ENCODE measurements around the gene CLHC1. TPM values are rescaled to one million over a fixed set of nuclear protein-coding genes. Genes with fewer than 3 reads are reported as not detected.

Gene CLHC1
- total RNA-seq, 1 donor from 2014 or later, result 24.6 TPM

DNA sequence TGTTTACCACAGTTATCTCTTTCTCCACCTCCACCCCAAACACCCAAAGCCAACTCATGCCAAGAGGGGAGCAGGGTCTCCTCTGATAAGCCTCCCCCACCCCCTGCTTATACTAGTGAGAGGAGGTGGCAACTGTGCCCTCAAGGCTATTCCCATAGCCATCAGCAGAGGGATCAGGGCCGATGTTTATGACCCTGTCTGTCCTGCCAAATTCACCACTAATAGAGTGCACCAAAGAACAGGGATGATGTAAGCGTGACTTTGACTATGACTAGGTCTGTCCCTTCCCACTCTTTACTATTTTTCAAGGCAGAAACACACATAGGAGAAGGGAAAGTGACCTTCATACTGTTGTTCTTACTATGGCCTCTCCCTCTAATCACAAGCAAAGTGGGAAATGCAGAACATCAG, 74.6 kb downstream of the CLHC1 start:
- no peak for DNase-seq (ENCODE audit: low spot score)
- no peak overlapping the region for H2AFZ ChIP-seq (replicated peaks)
- peaks cover 56% of the 10 kb centered on the region for H3K4me1 ChIP-seq

DNA sequence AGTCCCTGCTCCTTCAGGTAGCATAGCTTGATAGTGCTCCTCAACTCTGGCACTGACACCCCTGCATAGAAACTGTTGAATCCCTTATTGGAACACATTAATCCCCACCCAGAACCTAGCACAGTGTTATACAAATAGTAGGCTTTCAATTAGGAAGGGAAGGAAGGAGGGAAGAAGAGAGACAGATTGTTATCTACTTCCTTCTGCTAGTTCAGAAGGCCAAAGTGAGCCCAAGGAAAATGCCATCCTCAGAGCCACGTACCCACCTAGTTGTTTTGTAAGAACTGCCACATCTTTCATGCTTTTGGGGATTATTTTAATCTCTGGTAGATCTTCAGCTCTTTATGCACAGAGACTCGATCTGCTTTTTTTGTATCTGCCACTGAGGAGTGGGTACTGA, 75.1 kb downstream of the CLHC1 start:
- Histone ChIP-seq H3K27ac (no peak overlapping the region), H3K4me3 (no peak overlapping the region), H3K9ac (no peak overlapping the region), H3K79me2 (ENCODE audit: low read depth) (no peaks in the 10 kb centered on the region), H3K4me1 (peaks cover 51% of the 10 kb centered on the region), H3K9me3 (ENCODE audit: low read depth) (no peaks in the 10 kb centered on the region), H3F3A (ENCODE audit: low read depth) (peaks cover 13% of the 10 kb centered on the region), H3K4me2 (peak overlapping the region; percentile 37), H3K27me3 (no peaks in the 10 kb centered on the region), H3K36me3 (no peaks in the 10 kb centered on the region), H2AFZ (replicated peaks) (no peak overlapping the region), H4K20me1 (ENCODE audit: low read depth) (no peaks in the 10 kb centered on the region)
- TF ChIP-seq EZH2 (IDR thresholded peaks at IDR 0.05) (no peak), EZH2phosphoT487 (IDR thresholded peaks at IDR 0.05) (no peak)
- TF ChIP-seq, protein P1, sequence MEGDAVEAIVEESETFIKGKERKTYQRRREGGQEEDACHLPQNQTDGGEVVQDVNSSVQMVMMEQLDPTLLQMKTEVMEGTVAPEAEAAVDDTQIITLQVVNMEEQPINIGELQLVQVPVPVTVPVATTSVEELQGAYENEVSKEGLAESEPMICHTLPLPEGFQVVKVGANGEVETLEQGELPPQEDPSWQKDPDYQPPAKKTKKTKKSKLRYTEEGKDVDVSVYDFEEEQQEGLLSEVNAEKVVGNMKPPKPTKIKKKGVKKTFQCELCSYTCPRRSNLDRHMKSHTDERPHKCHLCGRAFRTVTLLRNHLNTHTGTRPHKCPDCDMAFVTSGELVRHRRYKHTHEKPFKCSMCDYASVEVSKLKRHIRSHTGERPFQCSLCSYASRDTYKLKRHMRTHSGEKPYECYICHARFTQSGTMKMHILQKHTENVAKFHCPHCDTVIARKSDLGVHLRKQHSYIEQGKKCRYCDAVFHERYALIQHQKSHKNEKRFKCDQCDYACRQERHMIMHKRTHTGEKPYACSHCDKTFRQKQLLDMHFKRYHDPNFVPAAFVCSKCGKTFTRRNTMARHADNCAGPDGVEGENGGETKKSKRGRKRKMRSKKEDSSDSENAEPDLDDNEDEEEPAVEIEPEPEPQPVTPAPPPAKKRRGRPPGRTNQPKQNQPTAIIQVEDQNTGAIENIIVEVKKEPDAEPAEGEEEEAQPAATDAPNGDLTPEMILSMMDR (IDR thresholded peaks at IDR 0.05), result no peak
- H3K27me3 Mint-ChIP-seq (ENCODE audit: insufficient read depth, low read depth), result peaks cover 2% of the 10 kb centered on the region
- H3K36me3 Mint-ChIP-seq, result no peaks in the 10 kb centered on the region
- DNase-seq (ENCODE audit: low spot score), result no peak
- H3K27ac Mint-ChIP-seq, result peak overlapping the region; percentile 13
- H3K4me1 Mint-ChIP-seq, result peaks cover 58% of the 10 kb centered on the region
- H3K9me3 Mint-ChIP-seq, result no peaks in the 10 kb centered on the region
- no peak overlapping the region for H3K4me3 Mint-ChIP-seq

More for the DNA sequence above, 74.6 kb downstream of the CLHC1 start:
- H3F3A ChIP-seq (ENCODE audit: low read depth), result peaks cover 13% of the 10 kb centered on the region
- TF ChIP-seq EZH2 (IDR thresholded peaks at IDR 0.05) (no peak), EZH2phosphoT487 (IDR thresholded peaks at IDR 0.05) (no peak)
- TF ChIP-seq, protein P1 (IDR thresholded peaks at IDR 0.05), result no peak
- H3K4me3 ChIP-seq, result no peak overlapping the region
- no peak overlapping the region for H3K27ac ChIP-seq
- H3K36me3 ChIP-seq, result no peaks in the 10 kb centered on the region
- no peaks in the 10 kb centered on the region for H4K20me1 ChIP-seq (ENCODE audit: low read depth)
- H3K4me3 Mint-ChIP-seq, result no peak overlapping the region
- H3K9me3 ChIP-seq (ENCODE audit: low read depth), result no peaks in the 10 kb centered on the region
- peaks cover 2% of the 10 kb centered on the region for H3K27me3 Mint-ChIP-seq (ENCODE audit: insufficient read depth, low read depth)
- H3K27ac Mint-ChIP-seq, result peak overlapping the region; percentile 13
- H3K27me3 ChIP-seq, result no peaks in the 10 kb centered on the region
- H3K36me3 Mint-ChIP-seq, result no peaks in the 10 kb centered on the region
- H3K9ac ChIP-seq, result no peak overlapping the region
- no peak overlapping the region for H3K4me2 ChIP-seq
- H3K9me3 Mint-ChIP-seq, result no peaks in the 10 kb centered on the region
- peaks cover 59% of the 10 kb centered on the region for H3K4me1 Mint-ChIP-seq
- no peaks in the 10 kb centered on the region for H3K79me2 ChIP-seq (ENCODE audit: low read depth)

DNA sequence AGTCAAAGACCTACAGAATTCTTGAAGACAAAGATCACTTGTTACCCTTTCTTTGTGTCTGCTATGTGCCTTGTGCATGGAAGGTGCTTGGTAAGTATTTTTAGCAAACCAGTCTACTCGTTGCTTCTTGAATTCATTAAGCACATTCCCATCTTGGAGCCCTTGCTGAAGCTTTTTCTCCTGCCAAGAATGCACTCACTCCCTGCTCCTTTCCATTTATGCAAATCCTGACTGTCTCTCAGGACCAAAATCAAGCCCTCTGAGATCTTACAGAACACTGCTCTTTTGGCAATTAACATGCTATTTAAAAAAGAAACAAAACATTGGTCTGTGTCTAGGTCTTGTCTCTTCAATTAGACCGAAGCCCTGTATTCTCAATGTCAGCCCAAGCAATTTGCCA, 75.8 kb downstream of the CLHC1 start:
- TF ChIP-seq EZH2 (IDR thresholded peaks at IDR 0.05) (no peak), EZH2phosphoT487 (IDR thresholded peaks at IDR 0.05) (no peak)
- TF ChIP-seq, protein P1 (IDR thresholded peaks at IDR 0.05), result no peak
- Histone ChIP-seq H3F3A (ENCODE audit: low read depth) (peaks cover 13% of the 10 kb centered on the region), H3K4me3 (no peak overlapping the region), H3K79me2 (ENCODE audit: low read depth) (no peaks in the 10 kb centered on the region), H3K9ac (no peak overlapping the region), H3K4me2 (peak overlapping the region; percentile 37), H3K9me3 (ENCODE audit: low read depth) (no peaks in the 10 kb centered on the region), H3K36me3 (no peaks in the 10 kb centered on the region), H2AFZ (replicated peaks) (peak overlapping the region; percentile 58), H4K20me1 (ENCODE audit: low read depth) (no peaks in the 10 kb centered on the region), H3K27me3 (no peaks in the 10 kb centered on the region), H3K27ac (no peak overlapping the region), H3K4me1 (peaks cover 45% of the 10 kb centered on the region)
- Mint-ChIP-seq H3K4me3 (no peak overlapping the region), H3K27ac (peak overlapping the region; percentile 26), H3K4me1 (peaks cover 56% of the 10 kb centered on the region), H3K9me3 (no peaks in the 10 kb centered on the region), H3K27me3 (ENCODE audit: insufficient read depth, low read depth) (no peaks in the 10 kb centered on the region), H3K36me3 (no peaks in the 10 kb centered on the region)
- DNase-seq (ENCODE audit: low spot score), result no peak
